GM19463 (cell line): ENCODE measurements around the gene FMN1.

Experiments used
- ATAC-seq: cut with Tn5 transposase; IDR thresholded peaks from one replicate; pipeline ENCODE4 v1.9.1; 2021; ENCODE audit warnings: mild to moderate bottlenecking, moderate library complexity; ENCODE audit not compliant: unreplicated experiment

The FMN1 gene

DNA sequence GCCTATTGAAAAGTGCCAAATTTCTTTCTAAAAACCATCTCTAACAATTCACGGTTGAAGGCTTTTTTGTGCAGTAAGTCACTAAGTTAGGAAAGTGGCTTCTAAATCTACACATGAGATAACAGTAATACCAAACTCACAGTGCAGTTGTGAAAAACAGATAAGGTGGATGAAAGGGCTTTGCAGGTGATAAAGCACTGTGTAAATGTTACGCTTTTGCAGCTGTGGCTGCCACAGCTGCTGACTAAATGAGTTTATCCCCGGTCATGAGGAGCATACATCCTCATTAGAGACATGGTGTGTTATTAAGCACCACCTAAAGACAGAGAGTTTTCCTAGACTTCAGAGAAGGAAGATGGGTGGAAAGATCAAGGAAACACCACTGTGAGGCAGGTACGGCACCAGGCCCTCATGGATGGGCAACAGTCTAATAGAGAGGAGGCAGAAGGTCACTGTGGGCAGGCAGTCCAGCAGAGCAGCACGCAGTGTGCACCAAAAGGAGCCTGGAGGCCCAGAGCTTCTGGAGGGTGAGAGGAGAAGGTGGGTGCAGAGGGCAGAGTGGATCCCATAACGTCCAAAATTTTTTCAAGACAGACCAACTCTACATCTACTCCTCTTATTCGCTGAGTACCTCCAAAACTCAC is 68.5 kb downstream of the FMN1 start:
- no peak for ATAC-seq

GRCh38 chr15:33124811-33125210 is 69.7 kb downstream of the FMN1 start:
- ATAC-seq: no peak

GRCh38 chr15:33124279-33124678 is 70.2 kb downstream of the FMN1 start:
- ATAC-seq: no peak

DNA sequence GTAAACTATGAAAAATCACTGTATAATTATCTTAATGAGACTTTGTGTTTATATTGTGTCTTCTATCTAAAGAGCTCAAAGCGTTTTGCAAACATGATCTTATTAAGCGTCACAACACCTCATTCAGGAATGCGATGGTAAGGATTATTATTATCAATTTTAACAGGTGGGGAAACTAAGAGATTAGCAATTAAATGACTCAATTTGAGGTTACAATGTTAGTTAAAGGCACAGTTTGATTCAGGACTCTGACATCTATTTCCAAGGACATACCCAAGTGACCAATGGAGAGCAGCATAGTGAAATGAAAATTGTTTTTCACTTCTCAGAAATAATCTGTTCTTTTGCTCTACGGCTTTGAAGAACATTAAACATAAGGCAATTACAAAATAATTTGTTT is 74.6 kb downstream of the FMN1 start:
- no peak for ATAC-seq

DNA sequence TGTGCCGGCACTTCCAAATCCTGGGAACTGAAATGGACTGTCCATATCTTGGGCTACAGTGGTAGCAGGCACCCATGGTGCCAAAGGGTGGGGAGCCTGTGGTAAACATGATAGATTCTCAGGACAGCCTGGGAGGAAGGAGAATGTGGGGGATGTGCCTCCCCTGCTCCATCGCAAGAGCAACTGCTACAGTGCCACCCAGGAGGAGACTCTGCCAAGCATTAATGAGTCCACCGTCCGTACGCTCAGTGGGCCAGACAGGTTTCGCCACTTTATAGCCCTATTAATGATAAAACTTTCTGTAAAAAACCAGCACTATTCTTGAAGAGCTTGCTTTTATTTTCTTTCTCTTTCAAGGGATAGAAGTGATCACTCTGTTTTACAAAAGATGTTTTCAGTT is 75.2 kb downstream of the FMN1 start:
- no peak for ATAC-seq

DNA sequence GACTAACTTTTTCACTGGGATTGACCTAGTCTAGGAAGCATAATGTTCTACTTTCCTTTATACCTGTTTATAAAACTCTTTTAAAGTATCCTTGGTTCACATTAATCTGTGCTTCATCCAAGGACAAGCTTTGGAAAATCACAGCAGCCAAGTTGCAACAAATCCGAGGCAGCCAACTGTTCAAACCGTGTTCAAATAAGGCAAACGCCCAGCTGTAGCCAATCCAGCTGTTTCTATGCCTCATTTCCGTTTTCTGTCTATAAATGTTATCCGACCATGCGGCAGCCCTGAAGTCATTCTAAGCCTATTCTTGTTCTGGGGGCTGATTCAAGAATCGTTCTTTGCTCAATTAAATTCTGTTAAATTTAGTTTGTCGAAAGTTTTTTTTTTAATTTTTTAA is 78.3 kb downstream of the FMN1 start:
- ATAC-seq: no peak

DNA sequence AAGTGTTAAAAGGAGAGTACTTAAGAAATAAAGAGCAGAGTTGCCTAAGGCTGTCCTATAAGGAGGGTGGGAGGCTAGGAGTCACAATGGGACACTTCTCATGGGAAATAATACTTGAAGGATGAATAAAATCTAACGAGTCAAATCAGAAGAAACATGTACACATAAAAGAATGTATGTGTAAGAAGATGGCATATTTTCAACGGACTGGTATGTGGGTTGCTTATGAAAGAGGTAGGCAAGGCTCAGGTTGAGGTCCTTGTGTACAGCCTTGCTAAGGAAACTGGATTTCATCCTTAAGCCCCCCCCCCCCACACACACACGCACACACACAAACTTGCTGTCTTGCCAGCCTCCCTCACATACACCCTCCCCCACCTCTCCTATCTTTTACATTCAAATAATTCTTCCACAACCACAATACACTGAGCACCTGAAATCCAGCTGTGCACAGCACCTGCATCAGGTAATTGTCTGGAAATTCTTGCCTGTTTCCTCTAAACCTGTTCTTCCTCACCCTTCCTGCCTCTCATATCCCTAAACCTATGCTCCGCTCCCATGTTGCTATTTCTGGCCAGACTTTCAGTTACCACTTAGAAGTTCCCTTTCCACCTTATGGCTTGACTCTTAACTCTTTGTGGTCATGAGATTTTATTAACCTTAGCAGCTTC is 79.2 kb downstream of the FMN1 start:
- no peak for ATAC-seq

GRCh38 chr15:33114374-33114717 is 80.2 kb downstream of the FMN1 start:
- ATAC-seq: no peak

GRCh38 chr15:33113666-33114373 is 80.7 kb downstream of the FMN1 start:
- ATAC-seq: no peak

- no peak for ATAC-seq
These were observed 81.9 kb downstream of the FMN1 start for GRCh38 chr15:33112541-33113105.

GRCh38 chr15:33111041-33111451 is 83.5 kb downstream of the FMN1 start:
- ATAC-seq: no peak

GRCh38 chr15:33109345-33109744 is 85.2 kb downstream of the FMN1 start:
- no peak for ATAC-seq

DNA sequence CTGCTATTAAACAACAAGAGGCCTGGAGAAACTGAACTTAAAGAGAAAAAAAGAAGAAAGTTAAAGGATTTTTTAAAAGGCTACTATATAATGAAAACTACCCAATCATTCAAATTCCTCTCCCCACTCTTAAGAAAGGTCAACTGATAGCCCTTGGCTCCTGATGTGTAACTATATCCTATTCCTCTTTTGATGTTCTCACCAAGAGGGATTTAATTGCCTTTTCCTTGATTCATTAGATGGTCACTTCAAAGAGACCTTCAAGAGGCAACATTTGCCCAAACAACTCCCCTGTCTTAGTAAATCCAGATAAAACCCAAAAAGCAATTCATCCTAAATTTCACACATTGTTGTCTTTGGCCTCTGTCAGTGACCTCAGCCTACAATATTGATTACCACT is 86.0 kb downstream of the FMN1 start:
- no peak for ATAC-seq

DNA sequence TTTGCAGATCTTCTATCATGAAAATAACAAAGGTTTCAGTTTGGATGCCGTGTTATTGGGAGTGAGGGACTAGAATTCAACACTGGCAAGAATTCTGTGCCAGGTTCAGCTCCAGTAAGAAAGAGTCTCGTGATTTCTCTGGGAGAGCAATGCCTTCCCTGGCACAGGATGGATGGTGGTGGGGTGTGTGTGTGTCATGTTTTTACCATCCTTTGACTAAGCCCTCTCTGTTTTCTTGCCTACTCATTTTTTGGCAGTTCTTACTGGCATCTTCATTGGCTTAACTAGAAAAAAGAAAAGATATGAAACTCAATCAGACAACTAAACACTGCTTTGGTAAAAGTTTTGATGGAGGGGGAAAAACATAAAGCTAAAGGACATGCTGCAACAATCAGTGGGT is 86.6 kb downstream of the FMN1 start:
- no peak for ATAC-seq

DNA sequence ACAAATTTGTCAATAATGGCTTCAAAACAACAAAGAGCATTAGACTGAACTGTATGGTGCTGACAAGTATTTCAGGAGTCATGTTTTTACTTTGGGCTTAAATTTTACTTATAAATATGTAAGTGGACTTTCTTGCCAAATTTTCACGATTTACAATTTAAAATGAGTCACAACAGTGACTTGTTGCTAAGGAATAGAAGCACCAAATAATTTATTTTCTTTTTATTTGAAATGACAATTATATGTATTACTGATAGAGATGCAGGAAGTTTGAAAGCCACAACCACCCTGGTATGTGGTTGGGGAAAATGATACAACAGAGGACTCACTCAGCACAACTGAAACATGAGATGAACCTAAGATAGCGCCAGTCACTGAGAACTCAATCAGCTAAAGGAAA is 90.3 kb downstream of the FMN1 start:
- no peak for ATAC-seq

DNA sequence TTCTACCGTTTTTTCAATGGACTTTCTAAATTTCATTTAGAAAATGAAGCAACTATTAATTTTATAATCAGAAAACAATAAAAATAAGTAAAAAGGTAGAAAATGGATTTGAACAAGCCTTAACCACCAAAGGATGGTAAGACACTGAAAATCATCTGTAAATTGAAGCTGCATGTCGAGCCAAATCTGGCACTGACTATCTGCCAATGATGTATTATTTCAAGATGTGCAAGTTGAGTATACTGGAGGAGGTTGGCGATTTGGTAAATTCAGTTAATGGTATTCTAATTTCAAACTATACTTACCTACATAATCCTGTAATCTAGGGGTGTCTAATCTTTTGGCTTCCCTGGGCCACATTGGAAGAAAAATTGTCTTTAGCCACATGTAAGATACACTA is 93.5 kb downstream of the FMN1 start:
- ATAC-seq: no peak

- ATAC-seq: no peak
These were observed 94.2 kb downstream of the FMN1 start for GRCh38 chr15:33100314-33100713.

GRCh38 chr15:33099739-33100138 is 94.8 kb downstream of the FMN1 start:
- no peak for ATAC-seq

- no peak for ATAC-seq
These were observed 95.3 kb downstream of the FMN1 start for GRCh38 chr15:33099213-33099612.

GRCh38 chr15:33098094-33099058 is 96.1 kb downstream of the FMN1 start:
- ATAC-seq: no peak

GRCh38 chr15:33096134-33096533 is 98.4 kb downstream of the FMN1 start:
- no peak for ATAC-seq
